Activated CD4-positive, alpha-beta T cell treated with anti-CD3 and anti-CD28 coated beads for 24 hours (primary cell): ENCODE data around the gene DHX8.
"Not testable (repeated sequence)": the region's sequence is repeated elsewhere in the genome, so short reads cannot be mapped to it uniquely, and the experiment has no call there.

ENCODE experiments used
- DNase-seq, 2 donors: peaks; one replicate each; pipeline ENCODE4 v3.0.0-alpha.2; 2020; ENCODE audit warnings: low read depth in 2 of 2

DHX8 gene

DNA sequence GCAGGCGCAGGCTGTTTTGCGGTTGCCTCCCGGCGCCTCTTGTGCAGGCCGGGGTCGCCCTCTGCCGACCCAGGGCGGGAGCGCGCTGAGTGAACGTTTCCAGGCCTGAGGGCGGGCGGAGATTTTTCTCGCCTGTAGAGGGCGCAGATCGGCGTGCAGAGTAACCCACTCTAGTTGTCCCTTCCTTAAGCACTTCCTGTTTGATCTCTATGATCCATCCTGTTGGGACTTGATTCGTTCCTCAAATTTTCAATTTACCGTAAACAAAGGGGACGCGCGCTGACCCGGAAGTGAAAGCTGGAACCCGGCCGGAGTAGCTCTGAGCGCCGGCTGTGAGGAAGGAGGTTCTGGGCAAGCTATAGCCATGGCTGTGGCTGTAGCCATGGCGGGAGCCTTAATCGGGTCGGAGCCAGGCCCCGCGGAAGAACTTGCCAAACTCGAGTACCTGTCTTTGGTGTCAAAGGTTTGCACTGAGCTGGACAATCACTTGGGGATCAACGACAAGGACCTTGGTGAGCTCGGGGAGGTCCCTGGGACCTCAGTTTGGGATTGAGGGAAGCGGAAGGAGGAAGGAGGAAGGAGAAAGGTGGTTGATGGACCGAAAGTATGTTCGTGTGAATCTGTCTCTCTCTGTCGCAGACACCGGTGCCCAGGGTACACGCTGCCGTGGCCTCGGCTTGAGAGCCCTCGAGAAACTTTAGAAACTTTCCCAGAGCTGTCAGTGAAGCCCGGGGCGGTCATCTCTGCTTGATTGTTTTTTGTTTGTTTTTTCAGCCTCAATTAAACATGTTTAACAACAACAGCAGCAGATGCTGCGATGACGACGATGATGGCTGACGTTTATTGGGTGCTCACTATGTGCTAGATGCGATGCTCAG lies at the start of gene DHX8:
TSS of gene DHX8 (plus strand) at position 302 of the 878 bp plus-strand sequence. CDS start at position 365, 63 bp downstream.
- peak; percentile 96 to 98 for DNase-seq

DNA sequence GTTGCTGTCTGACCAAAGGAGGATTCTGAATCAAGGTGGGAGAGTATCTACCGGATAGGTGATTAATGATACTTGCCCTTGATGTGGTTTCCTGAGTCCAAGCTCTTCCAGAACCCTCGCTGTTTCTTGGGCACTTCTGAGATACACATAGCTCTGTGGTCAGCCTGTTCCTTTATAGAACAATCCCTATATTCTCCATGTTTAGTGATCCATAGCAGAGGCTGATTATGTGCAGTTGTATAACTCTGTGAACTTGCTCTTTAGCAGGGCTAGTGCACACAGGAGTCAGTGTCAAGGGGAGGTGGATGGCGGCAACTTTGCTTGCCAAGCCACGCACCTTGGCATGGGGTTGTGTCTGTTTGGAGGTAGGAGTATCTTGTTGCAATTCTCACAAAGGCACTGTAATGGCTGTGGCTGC lies 48.9 kb upstream of the DHX8 start:
- DNase-seq: no peak

GRCh38 chr17:43437756-43438155 lies 46.0 kb upstream of the DHX8 start:
- no peak for DNase-seq

GRCh38 chr17:43438626-43439025 lies 45.1 kb upstream of the DHX8 start:
- DNase-seq: no peak

DNA sequence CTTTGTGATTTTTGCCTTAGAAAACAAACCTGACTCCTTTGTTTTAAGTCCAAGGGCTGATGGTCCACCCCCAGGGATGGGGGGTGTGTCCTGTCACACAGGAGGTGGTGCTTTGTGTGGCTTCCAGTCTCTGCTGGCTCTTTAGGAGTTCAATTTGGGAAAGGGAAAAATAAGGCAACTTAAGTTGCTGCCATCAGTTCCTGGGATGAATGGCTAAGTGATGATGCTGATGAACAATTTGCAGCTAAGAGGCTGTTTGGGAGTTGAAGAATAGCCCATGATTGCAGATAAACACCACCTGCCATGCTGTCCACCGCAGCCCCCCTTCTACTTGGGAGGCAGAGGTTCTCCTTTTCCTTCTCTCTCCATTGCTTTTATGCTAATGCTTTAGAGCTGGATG lies 44.7 kb upstream of the DHX8 start:
- no peak for DNase-seq

- DNase-seq: no peak
Observed at GRCh38 chr17:43442711-43443110, 41.1 kb upstream of the DHX8 start.

DNA sequence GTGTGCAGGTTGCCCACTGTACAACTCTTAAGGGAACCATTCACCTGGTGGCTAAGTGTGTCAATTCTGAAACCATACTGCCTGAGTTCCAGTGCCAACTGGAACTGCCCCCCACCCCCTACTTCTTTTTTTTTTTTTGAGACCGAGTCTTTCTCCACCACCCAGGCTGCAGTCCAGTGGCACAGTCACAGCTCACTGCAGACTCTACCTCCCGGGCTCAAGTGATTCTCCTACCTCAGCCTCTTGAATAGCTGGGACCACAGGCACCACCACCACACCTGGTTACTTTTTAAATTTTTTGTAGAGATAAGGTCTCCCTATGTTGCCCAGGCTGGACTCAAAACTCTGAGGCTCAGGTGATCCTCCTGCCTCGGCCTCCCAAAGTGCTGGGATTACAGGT lies 40.4 kb upstream of the DHX8 start:
- DNase-seq: no peak

- no peak for DNase-seq
Observed at GRCh38 chr17:43444223-43445008, 39.4 kb upstream of the DHX8 start.

DNA sequence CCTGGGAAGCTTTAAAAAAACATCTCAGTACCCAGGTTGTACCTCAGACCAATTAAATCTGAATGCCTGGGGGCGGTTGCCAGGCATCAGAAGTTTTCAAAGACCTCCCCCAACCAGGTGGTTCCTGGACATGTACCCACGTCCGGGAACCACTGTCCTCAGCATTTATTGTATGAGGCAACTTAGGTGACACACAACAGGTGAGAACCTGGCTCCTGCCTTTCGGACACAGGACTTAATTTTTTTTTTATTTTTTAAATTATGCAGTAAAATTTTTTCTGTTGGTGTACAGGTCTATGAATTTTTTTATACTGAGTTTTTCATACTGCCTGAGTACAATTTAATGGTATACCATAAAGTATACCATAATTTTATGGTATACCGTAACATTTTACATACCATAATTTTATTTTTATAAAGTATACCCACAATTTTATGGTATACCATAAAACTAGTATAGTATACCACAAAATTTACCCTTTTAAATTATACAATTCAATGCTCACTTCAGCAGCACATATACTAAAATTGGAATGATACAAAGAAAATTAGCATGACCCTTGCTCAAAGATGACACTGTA lies 38.7 kb upstream of the DHX8 start:
- no peak for DNase-seq

- no peak for DNase-seq
Observed at GRCh38 chr17:43446773-43447172, 37.0 kb upstream of the DHX8 start.

GRCh38 chr17:43448720-43449469 lies 34.9 kb upstream of the DHX8 start:
- no peak for DNase-seq

GRCh38 chr17:43449470-43450248 lies 34.1 kb upstream of the DHX8 start:
- DNase-seq: no peak

- not testable (repeated sequence) for DNase-seq
Observed at GRCh38 chr17:43450791-43451190, 33.0 kb upstream of the DHX8 start.

DNA sequence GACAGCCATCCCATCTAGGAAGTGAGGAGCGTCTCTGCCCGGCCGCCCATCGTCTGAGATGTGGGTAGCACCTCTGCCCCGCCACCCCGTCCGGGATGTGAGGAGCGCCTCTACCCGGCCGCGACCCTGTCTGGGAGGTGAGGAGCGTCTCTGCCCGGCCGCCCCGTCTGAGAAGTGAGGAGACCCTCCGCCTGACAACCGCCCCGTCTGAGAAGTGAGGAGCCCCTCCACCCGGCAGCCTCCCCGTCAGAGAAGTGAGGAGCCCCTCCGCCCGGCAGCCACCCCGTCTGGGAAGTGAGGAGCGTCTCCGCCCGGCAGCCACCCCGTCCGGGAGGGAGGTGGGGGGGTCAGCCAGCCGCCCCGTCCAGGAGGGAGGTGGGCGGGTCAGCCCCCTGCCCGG lies 32.0 kb upstream of the DHX8 start:
- DNase-seq: not testable (repeated sequence)

- no peak for DNase-seq
Observed at GRCh38 chr17:43453331-43453812, 30.4 kb upstream of the DHX8 start.

DNA sequence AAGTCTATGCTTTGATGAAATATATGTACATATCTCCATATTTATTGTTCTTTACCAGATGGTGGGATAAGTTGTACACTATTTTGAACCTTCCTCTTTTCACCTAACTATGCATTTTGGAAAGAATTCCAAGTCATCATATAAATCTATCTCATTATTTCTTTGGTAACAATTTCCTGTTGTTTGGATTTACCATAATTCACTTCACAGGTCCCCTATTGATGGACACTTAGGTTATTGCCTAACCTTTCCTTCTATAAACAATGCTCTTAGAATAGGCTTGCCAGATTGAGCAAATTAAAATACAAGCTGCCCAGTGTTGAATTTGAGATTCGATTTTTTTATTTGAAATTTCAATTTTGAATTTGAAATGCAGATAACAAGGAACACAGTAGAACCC lies 28.9 kb upstream of the DHX8 start:
- DNase-seq: no peak

GRCh38 chr17:43456029-43456428 lies 27.7 kb upstream of the DHX8 start:
- DNase-seq: no peak

DNA sequence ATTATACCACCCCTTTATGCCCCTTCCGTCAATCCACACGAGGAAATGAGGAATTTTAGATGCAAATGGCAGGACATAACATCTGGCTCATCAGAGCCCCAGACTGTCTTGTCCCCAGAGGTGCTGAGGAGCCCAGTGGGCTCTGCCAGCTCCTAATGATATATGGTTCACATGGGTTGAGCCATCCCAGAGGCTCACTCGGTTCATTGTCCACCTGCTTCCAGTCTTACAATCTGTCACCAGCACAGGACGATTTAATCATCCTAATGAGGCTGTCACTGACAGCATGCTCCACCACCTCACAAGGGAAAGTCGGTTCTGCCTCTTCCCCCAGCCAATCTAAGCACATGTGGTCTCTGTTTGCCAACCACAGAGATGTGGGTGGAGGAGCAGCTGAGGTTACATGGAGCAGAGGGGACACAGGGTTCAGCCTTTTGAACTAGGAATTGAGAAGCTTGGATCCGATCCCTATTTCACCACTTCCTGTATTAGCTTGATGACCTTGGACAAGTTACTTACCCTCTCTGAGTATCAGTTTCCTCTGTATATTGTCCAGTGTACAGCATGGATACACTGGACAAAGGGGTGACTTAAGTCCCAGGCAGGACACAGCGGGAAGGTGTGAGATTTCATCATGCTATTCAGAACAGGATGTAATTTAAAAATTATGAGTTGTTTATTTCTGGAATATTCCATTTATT lies 27.0 kb upstream of the DHX8 start:
- no peak for DNase-seq

DNA sequence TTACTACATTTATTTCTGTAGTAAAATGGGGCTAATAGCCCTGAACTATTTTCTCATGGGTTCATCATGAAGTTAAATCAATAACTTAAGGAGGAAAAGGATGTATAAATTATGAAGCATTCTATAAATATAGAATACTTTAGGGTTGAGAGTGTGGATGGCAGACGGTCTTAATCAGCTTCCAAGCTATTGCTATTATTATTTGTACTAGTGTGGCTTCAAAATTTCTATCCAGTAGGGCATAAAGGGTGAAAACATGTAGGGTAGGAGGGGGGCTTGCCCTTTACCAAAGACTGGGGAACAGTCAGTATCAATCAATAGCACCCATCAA lies 26.4 kb upstream of the DHX8 start:
- no peak for DNase-seq

GRCh38 chr17:43459878-43460277 lies 23.9 kb upstream of the DHX8 start:
- DNase-seq: not testable (repeated sequence)
